NCI-H1436 treated with DMSO at 0.1 percent for 48 hours (cell line): ENCODE data around the gene UCK2.

Experiments
- DNase-seq: peaks from one replicate; lab custom pipeline; 2025; lab: John Stamatoyannopoulos, UW

The UCK2 gene

DNA sequence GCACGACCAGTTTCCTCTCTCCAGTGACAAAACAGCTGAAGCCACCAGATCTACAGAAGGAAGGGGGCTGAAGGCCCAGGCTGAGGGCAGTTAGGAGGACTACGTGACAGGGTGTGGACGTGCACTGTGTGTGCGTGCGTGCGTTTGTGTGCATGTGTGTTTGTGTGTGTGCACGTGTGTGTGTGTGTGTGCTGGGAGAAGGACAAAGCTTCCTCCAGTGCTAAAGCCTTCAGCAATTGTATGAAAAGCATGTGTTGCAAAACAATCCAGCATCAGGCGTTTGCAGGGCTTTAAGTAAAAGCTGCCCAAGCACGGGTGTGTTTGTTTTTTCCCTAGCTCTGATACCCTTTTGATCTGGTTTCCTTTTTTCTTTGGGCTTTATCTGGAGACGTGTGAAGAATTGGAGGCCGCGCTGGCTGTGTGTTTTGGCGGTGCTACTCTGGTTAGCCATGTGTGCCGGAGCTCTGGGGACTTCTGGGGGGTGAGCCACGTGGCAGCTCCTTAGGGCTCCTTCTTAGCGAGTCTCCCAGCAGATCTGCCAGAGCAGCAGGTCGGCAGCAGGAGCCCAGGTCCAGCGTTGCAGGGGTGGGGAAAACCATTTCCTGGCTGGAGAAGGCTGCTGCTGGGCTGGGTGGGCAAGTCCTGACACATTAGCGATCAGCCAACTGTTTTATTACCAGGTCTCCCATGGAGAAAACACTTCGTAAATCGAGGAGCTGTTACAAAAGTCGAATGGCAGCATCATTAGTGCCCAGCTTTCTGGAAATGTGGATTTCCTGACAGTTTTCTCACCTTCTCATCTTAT is 73.4 kb downstream of the UCK2 start:
- DNase-seq = no peak

DNA sequence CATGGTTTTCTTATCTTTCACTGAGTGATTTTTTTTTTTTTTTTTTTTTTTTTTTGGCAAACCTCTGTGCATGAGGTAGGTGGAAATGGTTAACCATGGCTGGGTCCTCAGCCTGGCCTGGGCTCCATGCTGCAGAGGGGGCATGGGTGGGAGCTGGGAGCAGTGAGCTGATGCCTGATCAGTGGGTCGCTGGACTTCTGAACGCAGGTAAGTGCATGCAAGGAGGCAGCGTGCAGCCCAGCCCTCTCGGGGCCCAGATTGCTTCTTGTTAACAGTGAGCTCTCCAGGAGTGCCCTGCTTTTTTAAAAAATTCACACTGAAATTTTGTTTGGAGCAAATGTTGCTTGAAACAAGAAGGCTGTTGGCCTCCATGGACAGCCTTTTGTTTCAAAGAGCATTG is 75.2 kb downstream of the UCK2 start:
- no peak for DNase-seq

DNA sequence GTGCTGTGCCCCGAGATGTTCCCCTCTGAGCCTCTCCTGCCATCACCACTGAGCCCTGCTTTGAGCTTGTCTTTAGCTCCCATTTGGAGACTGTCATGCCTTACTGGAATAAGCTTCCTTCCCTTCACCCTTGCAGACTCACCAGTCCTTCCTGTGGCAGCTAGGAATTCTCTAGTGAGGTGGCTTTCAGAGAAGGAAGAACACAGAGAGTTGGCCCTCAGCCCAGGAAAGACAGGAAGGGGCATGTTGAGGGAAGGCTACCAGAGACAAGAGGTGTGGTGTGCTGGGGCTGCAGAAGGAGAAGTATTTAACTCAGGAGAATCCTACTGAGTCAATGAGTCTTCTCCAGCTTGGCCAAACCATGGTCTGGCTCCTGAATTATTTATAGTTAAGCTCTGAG is 76.3 kb downstream of the UCK2 start:
- no peak for DNase-seq

- no peak for DNase-seq
These were observed 77.5 kb downstream of the UCK2 start for GRCh38 chr1:165904948-165905347.

DNA sequence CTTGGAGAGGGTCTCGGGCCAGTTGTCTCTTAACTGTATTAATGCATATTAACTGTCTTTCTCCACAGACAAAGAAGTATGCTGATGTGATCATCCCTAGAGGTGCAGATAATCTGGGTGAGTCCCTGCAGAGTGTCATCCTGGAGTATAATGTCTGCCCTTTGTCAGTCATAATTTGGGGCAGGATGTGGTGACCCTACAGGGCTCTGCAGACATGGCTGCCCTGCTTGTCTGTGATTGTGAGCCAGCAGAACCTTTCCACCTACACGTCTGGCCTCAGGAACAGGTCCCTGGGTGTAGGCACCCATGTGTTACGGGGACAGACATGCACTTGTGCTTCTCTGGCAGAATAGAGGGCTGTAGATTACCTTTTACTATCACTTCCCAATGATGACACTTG is 78.4 kb downstream of the UCK2 start:
- DNase-seq = no peak

GRCh38 chr1:165907256-165907857 is 79.9 kb downstream of the UCK2 start:
- no peak for DNase-seq

DNA sequence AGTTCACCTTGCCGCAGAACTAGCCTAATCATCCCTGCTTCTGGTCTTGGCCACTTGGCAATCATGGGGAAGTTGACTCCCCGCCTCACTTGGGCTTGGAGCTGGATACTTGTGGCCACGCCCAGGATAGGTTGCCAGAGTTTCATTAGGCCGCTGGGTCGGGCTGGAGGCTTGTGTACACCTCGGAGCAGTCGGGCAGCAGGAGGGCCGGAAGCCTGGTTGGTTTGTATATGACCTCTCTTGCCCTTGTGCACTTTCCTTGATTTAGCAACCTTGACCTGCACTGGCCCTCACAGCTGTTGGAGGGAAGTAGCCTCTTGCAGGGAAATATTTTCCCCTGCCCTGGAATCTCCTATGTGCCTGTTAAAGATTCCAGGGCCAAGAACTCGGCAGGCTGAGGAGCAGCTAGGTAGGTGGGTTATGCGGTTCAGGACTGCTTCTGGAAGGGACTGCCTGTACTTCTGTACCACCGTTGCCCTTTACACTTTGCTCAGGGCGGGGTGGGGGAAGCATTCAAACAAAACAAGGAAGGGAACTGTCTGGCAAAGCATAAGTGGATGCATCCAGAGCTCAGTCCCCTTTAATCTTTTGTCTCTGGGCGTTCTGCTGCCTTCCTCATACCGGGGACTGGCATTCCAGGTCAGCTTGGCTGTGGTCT is 83.5 kb downstream of the UCK2 start:
- DNase-seq = no peak

GRCh38 chr1:165911609-165912281 is 84.3 kb downstream of the UCK2 start:
- no peak for DNase-seq

DNA sequence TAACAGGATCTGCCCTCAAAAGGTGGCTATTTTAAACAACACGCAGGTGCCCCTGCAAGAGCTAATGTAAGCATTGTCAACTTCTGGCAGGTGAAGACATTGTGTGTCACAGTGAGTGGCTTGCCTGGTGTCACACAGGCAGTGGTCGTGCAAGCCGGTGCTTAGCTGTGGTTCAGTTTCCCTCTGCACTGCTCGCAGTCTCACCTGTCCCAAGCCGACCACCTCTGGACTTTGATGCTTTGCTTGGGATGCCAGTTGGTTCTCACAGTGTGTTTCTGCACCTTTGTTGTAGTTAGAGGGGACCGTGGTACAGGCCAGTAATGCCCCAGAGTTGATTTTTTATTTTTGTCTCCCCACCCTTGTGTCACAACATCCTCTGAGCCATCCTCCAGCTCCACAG is 85.2 kb downstream of the UCK2 start:
- DNase-seq = no peak

- no peak for DNase-seq
These were observed 86.9 kb downstream of the UCK2 start for GRCh38 chr1:165914136-165914798.

DNA sequence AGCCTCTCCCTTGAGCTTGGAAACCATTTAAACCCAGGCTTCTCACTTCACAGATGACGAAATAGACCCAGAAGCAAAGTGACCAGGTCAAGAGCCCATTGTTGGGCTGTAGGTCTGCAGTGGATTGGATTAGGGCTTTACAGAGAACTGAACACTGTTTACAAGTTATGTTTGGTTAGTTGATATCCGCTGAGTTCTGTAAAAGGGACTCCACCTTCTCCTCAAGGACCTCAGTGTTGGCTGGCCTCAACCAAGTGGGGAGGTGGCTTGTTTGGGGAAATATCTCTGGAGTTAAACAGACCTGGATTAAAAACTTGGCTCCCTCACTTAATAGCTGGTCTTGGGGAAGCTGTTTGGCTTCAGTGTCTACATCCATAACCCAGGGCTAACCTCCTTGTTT is 88.1 kb downstream of the UCK2 start:
- no peak for DNase-seq

DNA sequence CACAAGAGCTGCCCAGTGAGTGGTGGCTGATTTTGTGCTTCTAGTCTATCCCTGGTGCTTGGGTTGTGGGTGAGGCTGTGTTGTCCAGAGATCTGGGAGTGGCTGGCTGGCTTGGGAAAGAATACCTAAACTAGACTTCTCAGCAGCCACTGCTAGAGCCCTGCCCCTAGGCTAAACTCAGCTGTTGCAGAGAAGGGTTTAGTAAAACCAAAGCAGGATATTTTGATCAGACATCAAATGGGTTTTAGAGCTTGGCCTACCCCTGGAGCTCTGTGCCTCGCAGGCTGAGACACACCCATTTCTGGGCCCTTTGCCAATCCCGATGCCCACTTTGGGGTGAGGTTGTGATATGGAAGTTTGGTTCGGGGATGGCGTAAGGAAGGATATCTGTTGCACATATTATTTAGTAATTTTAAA is 88.5 kb downstream of the UCK2 start:
- no peak for DNase-seq

DNA sequence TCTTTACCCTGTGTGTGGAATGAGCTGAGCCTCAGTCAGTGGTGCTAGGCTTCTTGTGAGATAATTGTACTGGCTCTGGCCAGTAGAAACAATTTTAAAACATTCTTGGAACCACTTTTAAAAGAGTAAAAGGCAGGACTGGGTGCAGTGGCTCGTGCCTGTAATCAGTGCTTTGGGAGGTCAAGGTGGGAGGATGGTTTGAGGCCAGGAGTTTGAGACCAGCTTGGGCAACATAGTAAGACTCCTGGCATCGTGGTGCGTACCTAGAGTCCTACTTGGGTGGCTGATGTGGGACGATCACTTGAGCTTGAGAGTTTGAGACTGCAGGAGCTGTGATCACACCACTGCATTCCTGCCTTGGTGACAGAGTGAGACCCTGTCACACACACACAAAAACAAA is 89.8 kb downstream of the UCK2 start:
- no peak for DNase-seq

- DNase-seq = no peak
These were observed 96.7 kb downstream of the UCK2 start for GRCh38 chr1:165924117-165924516.

DNA sequence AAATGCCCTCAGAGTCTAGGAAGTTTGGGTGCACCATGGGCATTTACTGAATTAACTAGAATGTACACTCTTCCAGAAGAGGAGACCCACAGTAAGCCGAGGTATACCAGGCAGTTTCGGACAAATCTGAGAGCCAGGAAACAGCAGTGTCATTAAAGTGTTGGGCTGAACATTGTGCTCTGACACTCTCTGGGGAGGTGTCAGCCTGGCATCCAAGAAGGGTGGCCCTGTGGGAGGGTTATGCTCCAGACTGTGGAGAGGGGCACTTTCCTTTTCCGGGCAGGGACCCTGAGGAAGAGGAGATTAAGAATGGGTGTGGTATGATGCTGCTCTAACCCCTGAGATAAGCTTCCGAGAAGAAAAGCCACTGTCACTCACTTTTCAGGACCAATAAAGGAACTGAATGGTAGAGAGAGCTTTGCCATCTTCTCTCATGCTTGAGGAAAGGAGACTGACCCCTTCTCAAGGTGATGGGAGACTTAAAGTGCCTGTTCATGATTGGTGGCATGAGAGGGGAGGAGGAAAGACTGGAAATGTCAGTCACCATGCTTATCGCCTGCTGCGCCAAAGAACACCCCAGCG is 98.2 kb downstream of the UCK2 start:
- DNase-seq = no peak

- DNase-seq = no peak
These were observed 99.8 kb downstream of the UCK2 start for GRCh38 chr1:165927169-165927568.

GRCh38 chr1:165928075-165928731 is 100.8 kb downstream of the UCK2 start:
- no peak for DNase-seq

DNA sequence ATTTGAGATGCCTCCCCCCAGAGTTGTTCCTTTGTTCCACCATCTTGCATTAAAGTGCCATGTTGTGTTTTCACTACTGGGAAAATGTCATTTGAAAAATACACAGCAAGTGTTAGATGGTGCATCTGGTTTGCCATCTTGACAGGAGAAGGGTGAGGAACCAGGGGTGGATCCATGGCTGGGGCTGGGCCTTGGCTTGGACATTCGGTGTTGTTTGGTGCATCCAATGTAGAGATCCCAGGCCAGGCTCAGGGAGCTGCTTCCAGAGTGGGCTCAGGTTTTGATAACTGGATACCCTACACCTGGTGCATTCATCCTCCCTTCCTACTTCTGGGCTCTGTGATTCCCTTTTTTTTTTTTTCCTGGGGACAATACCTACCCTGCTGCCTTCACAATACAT is 103.5 kb downstream of the UCK2 start:
- no peak for DNase-seq

GRCh38 chr1:165933446-165934170 is 106.2 kb downstream of the UCK2 start:
- no peak for DNase-seq

DNA sequence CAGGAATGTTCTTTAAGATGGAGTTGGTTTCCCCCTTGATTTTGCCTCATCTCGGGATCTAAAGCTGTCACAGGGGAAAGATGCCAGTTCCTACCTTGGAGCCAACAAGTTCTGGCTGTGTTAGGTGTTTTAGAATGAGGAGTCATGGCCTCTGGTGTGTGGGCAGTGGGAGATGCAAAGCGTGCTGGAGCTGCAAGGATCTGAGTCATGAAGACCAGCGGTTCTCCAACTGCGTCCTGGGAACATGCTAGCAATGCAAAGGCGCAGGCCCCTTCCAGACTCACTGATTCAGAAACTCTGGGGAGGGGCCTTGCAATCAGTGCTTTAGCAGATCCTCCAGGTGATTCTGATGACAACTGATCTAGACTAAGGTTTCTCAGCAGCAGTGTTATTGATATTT is 109.1 kb downstream of the UCK2 start:
- no peak for DNase-seq

GRCh38 chr1:165937829-165938228 is 110.4 kb downstream of the UCK2 start:
- DNase-seq = no peak
